KMS-11 (cell line): Measurements from ENCODE around the gene ZNF667.

Source experiments
- H2AFZ ChIP-seq: fragments of 200-600 bp; sonication (generic); 2 replicates; pipeline ENCODE4 v1.6.1; 2016; ENCODE audit warnings: antibody characterized with exemption, mixed run types, low read depth
- H3K27ac ChIP-seq: fragments of 200-600 bp; sonication (generic); 2 replicates; pipeline ENCODE4 v1.6.1; 2016; ENCODE audit warnings: mild to moderate bottlenecking, mixed run types
- H3K27me3 ChIP-seq: fragments of 200-600 bp; sonication (generic); 2 replicates; pipeline ENCODE4 v1.6.1; 2017; ENCODE audit warnings: mild to moderate bottlenecking, low read depth, mixed run types, moderate library complexity; ENCODE audit not compliant: insufficient read depth
- H3K36me3 ChIP-seq: fragments of 200-600 bp; sonication (generic); 2 replicates; pipeline ENCODE4 v1.6.1; 2017; ENCODE audit warnings: mild to moderate bottlenecking, mixed run types; ENCODE audit not compliant: insufficient read depth
- H3K4me1 ChIP-seq: fragments of 200-600 bp; sonication (generic); 2 replicates; pipeline ENCODE4 v1.6.1; 2016; ENCODE audit warnings: mild to moderate bottlenecking, low read depth, mixed run types; ENCODE audit not compliant: poor library complexity, severe bottlenecking
- H3K4me2 ChIP-seq: fragments of 200-600 bp; sonication (generic); 2 replicates; pipeline ENCODE4 v1.7.0; 2016; ENCODE audit warnings: mild to moderate bottlenecking, mixed run types
- H3K4me3 ChIP-seq: fragments of 200-600 bp; sonication (generic); IDR thresholded peaks from 2 replicates; pipeline ENCODE4 v1.6.1; 2017; ENCODE audit warnings: low read depth, low read length, mixed read lengths; ENCODE audit not compliant: insufficient read depth
- H3K79me2 ChIP-seq: fragments of 200-600 bp; sonication (generic); 2 replicates; pipeline ENCODE4 v1.6.1; 2016; ENCODE audit warnings: low read depth, mixed run types; ENCODE audit not compliant: insufficient read depth
- H3K9ac ChIP-seq: fragments of 200-600 bp; sonication (generic); 2 replicates; pipeline ENCODE4 v1.6.1; 2016; ENCODE audit warnings: mild to moderate bottlenecking, mixed run types
- H4K20me1 ChIP-seq: fragments of 200-600 bp; sonication (generic); 2 replicates; pipeline ENCODE4 v1.6.1; 2016; ENCODE audit warnings: mild to moderate bottlenecking, mixed run types; ENCODE audit not compliant: insufficient read depth
- CTCF ChIP-seq: fragments of 200-600 bp; sonication (generic); conservative IDR thresholded peaks from 2 replicates; pipeline ENCODE4 v1.6.1; 2017; ENCODE audit warnings: low read depth, mild to moderate bottlenecking, antibody characterized with exemption, low read length, moderate library complexity, mixed read lengths

The ZNF667 gene

GRCh38 chr19:56504581-56504980, 27.4 kb upstream of the ZNF667 start:
- Histone ChIP-seq H4K20me1 (no peaks in the 10 kb centered on the region), H3K4me1 (no peaks in the 10 kb centered on the region), H3K36me3 (no peaks in the 10 kb centered on the region), H3K9ac (no peak overlapping the region), H3K4me2 (no peak overlapping the region), H3K27ac (no peak overlapping the region), H3K79me2 (no peaks in the 10 kb centered on the region), H3K27me3 (no peaks in the 10 kb centered on the region), H2AFZ (no peak overlapping the region), H3K4me3 (no peak overlapping the region)
- no peak for TF ChIP-seq CTCF

GRCh38 chr19:56491399-56491798, 14.3 kb upstream of the ZNF667 start:
- Histone ChIP-seq H4K20me1 (no peaks in the 10 kb centered on the region), H3K4me2 (no peak overlapping the region), H3K9ac (no peak overlapping the region), H3K79me2 (no peaks in the 10 kb centered on the region), H2AFZ (no peak overlapping the region), H3K36me3 (no peaks in the 10 kb centered on the region), H3K4me3 (no peak overlapping the region), H3K4me1 (no peaks in the 10 kb centered on the region), H3K27me3 (no peaks in the 10 kb centered on the region), H3K27ac (no peak overlapping the region)
- no peak for TF ChIP-seq CTCF

GRCh38 chr19:56477429-56478338, 539 bp upstream of the ZNF667 start:
- peak overlapping the region; percentile 44; the same call in 1 of the 2 replicates for H3K9ac ChIP-seq
- H3K36me3 ChIP-seq = no peaks in the 10 kb centered on the region
- H3K4me1 ChIP-seq = no peaks in the 10 kb centered on the region
- no peaks in the 10 kb centered on the region for H4K20me1 ChIP-seq
- peak overlapping the region; percentile 83 for H2AFZ ChIP-seq
- H3K4me3 ChIP-seq = no peak overlapping the region
- no peak for TF ChIP-seq CTCF
- H3K79me2 ChIP-seq = no peaks in the 10 kb centered on the region
- peak overlapping the region; percentile 31; the same call in 1 of the 2 replicates for H3K27ac ChIP-seq
- H3K4me2 ChIP-seq = peak overlapping the region; percentile 16; the same call in 1 of the 2 replicates
- no peaks in the 10 kb centered on the region; the same call in 1 of the 2 replicates for H3K27me3 ChIP-seq

GRCh38 chr19:56476093-56476492, 1.1 kb downstream of the ZNF667 start:
- Histone ChIP-seq H3K4me3 (no peak overlapping the region), H3K4me1 (no peaks in the 10 kb centered on the region), H3K27me3 (no peaks in the 10 kb centered on the region; the same call in 1 of the 2 replicates), H3K79me2 (no peaks in the 10 kb centered on the region), H3K36me3 (no peaks in the 10 kb centered on the region), H3K4me2 (no peak overlapping the region), H3K27ac (no peak overlapping the region), H3K9ac (no peak overlapping the region), H4K20me1 (no peaks in the 10 kb centered on the region), H2AFZ (no peak overlapping the region)
- TF ChIP-seq CTCF = no peak
